ENCODE results near the gene SHBG.
"Not testable (repeated sequence)": the region's sequence is repeated elsewhere in the genome, so short reads cannot be mapped to it uniquely, and the experiment has no call there.

The SHBG gene

DNA sequence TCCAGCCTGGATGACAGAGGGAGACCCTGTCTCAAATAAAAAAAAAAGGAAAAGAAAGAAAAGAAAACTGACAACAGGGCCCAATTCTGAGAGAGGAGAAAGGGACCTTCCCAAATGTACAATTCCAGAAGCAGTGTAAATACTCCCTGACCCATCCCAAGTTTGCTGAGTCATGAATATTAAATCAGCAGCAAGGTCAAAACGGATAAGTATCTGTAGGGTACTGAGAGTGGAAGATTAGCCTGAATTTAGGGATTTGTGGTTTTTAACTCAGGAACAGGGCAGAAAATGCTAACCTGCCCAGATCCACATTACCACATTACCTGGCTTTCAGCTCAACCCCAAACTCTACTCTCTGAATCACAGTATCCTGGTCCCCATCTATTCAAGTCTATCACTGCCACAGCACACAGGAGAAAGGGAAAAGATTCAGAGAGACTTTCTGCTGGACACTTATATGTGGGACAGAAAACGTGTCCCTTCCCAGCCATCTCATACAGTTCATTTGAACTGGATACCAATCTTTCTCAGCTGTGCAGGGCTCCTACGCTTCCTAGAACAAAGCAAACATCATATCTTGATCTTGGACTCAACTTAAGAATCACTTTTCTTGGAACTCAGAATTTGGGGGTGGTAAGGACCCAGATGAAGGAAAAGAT is 18.2 kb upstream of the SHBG start:
- DNase-seq: no peak

DNA sequence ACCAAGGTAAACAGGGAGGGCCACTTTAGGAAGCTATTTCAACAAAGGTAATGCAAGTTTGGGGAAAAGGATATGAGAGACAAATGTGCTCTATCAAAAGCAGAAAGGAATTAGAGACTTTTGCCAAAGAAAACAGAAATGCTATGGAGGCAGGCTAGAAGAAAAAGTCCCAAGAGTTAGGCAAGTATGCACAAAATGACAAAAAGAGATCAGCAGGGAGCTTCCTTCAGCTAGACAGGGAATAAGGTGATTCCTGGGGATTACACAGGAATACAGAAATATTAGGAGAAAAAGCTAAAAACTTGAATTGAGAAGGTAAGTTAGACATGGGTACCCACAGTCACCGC is 17.7 kb upstream of the SHBG start:
- DNase-seq: peak; percentile 38

DNA sequence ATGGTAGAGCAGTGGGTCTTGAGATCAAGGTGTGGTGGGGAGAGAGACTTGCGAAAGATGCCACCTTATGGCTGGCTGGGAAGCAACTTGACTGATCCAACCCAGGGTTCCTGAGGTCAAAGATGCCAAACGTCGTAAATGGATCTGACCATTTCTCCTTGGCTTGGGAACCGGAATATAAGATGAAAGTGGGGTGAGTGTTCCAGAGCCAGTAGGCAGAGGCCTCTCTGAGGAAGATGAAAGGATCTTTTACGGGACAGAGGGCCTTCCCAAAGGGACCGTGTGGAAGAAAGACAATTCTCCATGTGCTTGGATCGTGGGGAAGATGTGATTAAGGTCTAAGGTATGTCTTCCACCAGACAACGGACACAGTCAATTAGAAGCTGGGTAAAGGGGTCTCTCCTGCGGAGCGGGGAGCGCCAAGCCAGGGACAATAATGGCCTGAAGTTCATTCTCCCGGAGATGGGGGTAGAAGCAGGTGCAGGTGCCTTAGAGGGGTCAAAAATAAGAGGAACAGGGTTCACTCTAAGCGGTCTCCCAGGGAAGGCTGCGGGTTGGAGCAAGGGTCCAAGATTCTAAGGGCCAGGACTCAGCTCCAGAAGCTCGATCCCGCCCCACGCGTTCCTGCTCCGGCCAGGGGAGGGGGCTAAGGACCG is 16.0 kb upstream of the SHBG start:
- DNase-seq: peak; percentile 56

DNA sequence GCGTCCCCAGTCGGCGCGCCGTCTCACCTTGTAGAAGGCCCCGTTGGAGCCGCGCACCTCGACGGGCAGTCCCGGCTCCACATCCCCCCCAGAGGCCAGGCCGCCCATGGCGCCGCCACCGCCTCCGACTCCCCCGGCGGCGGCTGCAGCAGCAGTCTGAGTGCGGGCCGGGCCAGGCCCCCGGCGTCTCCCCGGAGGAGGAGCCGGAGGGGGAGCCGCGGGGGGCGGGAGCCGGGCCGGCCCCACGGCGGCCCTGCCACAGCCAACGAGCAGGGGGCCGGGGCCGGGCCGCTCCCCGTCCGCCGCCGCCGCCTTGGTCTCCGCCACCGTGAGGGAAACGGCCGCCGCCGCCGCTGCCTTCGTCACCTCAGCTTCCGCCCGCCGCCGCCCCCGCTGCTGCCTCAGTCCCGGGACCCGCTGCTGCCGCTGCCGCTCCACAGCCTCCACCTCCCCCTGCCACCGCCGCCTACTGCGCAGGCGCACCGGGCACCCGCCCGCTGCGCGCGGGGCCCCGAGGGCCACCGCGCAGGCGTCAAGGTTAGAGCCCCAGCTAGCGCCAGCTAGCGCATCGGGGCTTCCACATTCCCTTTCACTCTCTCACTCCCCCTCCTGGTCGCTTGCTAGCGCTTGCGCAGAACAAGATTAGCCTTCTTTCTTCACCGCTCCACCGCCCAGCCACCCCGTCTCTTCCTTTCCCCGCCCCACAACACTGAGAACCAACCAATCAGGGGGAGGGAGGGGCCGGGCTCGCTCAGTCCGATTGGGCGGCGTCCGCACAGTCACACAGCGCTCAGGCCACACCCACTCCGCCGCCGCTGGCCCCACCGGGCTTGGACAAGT is 15.3 kb upstream of the SHBG start, which contains the start of gene FXR2:
Gene FXR2 (minus strand): TSS at position 473 of the 840 bp plus-strand sequence. CDS start 365 bp downstream, at position 108.
- DNase-seq: peak; percentile 100

DNA sequence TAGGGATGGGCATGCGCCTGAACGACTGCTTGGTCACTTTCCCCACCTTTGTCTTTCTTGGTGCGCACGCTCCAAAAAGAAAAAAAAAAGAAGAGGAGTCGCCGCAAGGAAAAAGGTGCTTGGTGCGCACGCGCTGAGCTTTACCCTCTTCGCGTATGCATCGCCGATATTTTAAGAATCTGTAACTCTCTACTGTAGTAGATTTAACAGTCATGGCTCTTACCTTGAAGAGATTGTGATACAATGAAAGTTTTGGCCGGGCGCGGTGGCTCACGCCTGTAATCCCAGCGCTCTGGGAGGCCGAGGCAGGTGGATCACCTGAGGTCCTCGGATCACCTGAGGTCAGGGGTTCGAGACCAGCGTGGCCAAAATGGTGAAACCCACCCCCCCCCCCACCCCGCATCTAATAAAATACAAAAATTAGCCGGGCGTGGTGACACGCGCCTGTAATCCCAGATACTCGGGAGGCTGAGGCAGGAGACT is 14.6 kb upstream of the SHBG start:
- no peak for DNase-seq

DNA sequence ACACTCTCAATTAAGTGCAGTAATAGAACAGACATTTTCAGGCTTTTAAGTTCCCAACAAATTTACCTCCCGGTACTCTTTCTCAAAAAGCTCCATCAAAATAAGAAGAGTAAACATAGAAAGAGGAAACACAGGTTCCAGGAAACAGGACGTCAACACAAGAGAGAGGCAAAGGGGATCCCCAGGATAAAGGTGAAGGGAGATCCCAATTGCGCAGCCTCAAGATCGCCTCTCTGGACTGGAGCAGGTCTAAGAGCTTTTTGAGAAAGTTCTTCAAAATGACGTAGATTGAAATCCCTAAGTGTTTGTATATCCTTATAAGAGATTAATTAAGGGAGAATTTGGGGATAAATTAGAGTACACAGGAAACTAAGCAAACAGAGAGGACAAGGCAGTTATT is 11.3 kb upstream of the SHBG start:
- DNase-seq: no peak

DNA sequence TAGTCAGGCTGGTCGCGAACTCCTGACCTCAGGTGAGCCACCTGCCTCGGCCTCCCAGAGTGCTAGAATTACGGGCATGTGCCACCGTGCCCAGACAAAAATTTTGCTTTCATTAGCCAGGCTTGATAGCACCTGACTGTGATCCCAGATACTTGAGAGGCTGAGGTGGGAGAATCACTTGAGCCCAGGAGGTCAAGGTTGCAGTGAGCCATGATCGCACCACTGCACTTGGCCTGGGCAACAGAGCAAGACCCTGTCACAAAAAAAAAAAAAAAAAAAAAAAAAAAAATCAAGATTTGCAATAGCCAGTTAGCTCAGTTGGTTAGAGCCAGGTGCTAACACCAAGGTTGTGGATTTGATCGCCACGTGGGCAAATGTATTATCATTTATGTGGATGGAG is 9.1 kb upstream of the SHBG start:
- DNase-seq: no peak

DNA sequence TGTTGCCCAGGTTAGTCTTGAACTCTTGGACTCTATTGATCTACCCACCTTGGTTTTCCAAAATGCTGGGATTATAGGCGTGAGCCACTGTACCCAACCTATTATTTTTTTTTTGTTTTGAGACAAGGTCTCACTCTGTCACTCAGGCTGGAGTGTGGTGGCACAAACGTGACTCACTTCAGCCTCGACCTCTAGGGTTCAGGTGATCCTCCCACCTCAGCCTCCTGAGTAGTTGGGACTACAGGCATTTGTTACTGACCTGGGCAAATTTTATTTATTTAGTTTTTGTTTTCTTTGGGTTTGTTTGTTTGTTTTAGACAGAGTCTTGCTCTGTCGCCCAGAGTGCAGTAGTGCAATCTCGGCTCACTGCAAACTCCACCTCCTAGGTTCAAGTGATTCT is 6.3 kb upstream of the SHBG start:
- no peak for DNase-seq

DNA sequence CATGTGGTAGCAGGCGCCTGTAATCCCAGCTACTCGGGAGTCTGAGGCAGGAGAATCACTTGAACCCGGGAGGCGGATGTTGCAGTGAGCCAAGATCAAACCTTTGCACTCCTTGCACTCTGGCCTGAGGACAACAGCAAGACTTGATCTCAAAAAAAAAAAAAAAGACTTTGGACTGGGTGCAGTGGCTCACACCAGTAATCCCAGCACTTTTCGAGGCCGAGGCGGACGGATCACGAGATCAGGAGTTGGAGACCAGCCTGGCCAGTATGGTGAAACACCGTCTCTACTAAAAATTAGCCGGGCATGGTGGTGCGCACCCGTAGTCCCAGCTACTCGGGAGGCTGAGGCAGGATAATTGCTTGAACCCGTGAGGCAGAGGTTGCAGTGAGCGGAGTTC is 4.2 kb upstream of the SHBG start:
- not testable (repeated sequence) for DNase-seq

DNA sequence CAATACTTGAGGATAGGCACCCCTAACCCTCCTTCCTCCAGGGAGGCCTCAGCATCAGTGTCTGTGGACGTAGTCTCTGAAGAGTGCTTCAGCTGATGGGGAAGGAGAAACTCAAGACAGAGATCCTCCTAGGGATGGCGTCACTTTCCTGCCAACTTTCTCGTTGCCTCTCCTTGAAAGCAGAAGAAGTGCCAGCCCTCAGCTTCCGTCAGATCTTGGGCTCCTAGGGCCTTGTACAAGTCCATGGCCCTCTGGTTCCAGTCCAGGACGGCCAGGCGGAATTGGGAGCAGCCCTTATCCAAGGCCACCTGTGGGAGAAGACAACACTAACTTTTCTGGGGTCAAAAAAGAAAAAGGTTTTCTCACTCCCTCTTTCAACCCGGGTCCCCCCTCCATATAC is 3.6 kb upstream of the SHBG start:
- no peak for DNase-seq

DNA sequence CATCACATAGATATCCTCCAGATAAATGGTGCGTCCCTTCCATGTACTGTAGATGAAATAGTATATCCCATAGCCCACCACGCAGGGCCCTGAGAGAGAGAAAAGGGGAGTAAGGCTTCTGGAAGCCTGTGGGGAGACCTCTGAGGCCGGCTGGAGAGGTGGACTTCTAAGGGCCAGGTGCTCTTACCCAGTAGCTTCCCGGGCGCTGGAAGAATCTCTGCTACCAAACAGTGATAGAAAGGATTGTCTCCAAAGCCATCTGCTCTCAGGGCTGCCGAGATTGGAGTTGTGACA is 3.0 kb upstream of the SHBG start:
- DNase-seq: no peak

DNA sequence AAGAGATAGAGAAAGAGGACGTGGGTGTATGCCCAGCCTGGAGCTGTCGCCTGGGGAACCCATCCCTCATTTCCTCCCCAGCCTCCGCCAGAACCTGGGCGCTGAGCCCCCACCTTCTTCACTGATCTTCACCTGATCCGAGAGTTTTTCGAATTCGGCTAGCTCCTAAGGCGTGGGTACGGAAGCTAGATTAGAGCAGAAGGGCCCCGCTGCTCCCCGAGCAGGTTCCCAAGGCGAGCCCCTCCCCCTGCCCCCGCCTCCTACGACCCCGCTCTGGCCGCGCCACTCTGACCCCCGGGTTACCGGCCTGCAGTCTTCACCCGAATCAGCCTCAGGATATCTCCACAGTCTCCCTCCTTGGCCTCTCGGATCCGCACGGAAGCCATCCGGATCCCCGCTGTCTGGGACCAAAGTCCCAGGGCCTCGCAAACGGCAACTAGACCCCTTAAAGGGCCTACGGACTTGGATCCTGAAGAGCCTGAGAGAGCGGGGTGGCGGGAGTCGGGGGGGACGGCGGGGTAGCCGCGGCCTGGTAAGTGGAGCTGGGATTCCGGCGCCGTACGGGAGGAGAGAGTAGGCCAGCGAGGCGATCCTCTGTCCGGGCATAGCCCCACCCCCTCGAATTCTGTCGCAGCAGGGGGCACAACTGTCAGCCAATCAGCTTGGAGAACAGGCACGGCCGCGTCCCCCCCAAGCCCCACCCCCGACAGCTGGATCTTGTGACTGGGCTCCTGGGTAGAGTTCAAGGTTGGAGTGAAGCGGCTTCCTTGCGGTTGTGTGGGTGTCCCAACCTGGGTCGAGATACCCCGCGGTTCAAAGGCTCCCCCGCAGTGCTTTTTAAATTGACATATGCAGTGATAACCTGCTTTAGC is 2.4 kb upstream of the SHBG start, which contains the start of gene SAT2:
Gene SAT2 (minus strand): TSS at position 572 of the 872 bp plus-strand sequence. CDS start 186 bp downstream, at position 386.
- peak; percentile 96 for DNase-seq

DNA sequence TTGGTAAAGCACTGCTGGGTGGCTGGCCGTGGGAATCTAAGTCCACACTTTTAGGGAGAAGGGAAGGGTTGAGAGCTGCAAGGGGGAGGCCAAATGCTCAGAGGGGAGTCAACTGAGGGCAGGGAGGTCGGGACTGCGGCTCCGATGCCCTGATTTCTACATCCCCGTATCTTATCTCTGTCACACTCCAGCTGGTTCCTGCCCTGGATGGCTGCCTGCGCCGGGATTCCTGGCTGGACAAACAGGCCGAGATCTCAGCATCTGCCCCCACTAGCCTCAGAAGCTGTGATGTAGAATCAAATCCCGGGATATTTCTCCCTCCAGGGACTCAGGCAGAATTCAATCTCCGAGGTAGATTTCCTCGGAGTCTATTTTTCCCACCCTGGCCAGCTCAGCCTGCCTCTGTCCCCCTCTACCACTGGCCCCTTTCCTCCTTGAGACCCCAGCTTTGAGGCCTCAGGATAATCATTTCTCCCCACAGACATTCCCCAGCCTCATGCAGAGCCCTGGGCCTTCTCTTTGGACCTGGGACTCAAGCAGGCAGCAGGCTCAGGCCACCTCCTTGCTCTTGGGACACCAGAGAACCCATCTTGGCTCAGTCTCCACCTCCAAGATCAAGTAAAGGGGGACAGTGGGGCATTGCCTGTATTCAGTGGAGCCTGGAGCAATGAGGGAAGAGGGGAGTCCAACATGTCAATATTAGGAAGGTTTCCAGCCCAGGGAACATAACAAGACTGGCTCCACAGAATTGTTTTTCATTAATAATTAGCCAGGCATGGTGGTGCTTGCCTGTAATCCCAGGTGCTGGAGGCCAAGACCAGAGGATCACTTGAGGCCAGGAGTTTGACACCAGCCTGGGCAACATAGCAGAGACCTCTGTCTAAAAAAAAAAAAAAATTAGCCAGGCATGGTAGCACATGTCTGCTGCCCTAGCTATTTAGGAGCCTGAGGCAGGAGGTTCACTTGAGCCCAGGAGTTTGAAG is 1.8 kb downstream of the SHBG start:
- DNase-seq: no peak

DNA sequence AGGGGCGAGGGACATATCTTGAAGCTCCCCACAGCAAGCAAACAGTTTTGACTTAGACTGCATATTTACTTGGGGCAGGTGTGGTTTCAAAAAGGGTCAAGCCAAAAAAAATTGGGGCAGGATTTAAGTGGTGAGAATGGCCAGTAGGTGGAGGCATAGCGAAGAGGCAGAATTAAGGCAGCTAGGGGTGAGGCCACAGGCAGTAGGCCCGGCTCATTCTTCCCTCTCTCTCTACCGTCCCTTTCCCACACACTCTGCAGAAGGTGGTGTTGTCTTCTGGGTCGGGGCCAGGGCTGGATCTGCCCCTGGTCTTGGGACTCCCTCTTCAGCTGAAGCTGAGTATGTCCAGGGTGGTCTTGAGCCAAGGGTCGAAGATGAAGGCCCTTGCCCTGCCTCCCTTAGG is 2.6 kb downstream of the SHBG start:
- DNase-seq: peak; percentile 58

DNA sequence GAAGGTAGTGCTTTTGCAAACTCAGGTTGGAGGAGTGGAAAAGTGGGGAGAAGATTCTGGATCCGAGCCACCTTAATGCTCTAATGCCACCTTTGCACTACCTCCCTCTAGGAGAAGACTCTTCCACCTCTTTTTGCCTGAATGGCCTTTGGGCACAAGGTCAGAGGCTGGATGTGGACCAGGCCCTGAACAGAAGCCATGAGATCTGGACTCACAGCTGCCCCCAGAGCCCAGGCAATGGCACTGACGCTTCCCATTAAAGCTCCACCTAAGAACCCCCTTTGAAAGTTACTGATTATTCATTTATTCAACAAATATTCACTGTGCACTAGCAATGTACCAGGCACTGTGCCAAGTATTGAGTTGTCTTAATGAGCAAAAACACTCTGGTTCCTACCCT is 3.2 kb downstream of the SHBG start:
- no peak for DNase-seq

DNA sequence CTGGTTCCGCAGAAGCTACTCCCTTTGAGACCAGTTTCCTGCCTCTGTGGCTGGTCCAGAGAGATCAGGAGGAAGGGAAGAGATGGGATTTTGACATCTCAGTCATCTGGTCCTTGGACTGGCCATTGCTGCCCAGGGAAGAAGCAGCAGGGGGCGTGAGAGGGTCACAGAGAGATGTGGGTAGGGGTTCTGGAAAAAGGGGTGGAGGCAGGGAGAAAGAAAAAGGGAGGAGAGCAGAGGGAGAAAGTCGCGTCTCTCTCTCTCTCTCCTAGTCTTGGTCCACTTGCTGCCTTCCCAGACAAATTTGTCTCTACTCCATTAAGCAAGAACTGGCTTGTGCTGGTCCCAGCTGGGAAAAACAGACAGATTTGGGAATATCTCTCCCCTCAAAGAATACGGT is 4.4 kb downstream of the SHBG start:
- peak; percentile 48 for DNase-seq

DNA sequence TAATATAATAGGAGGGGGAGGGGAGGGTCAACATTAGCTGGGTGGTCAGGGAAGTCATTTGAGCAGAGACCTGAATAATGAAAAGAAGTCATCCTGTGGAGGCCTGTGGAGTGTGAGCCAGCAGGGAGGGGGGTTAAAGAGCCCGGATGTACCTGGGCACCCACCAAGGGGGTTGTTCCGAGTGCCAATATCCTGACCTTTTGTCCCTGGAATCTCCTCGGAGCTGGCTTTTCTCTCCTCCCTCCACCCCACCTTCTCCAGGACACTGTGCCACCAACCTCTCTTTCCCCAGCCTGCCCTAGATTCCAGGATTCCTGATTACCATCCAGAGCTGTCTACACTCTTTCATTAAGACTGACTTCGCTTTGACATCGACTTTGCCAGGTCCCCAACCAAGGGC is 6.2 kb downstream of the SHBG start:
- DNase-seq: no peak

DNA sequence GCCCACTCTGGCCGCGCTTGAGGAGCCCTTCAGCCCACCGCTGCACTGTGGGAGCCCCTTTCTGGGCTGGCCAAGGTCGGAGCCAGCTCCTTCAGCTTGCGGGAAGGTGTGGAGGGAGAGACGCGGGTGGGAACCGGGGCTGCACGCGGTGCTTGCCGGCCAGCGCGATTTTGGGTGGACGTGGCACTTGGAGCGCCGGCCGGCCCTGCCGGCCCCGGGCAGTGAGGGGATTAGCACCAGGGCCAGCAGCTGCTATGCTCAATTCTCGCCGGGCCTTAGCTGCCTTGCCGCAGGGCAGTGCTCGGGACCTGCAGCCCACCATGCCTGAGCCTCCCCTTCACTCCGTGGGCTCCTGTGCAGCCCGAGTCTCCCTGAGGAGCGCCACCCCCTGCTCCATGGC is 10.8 kb downstream of the SHBG start:
- DNase-seq: no peak

DNA sequence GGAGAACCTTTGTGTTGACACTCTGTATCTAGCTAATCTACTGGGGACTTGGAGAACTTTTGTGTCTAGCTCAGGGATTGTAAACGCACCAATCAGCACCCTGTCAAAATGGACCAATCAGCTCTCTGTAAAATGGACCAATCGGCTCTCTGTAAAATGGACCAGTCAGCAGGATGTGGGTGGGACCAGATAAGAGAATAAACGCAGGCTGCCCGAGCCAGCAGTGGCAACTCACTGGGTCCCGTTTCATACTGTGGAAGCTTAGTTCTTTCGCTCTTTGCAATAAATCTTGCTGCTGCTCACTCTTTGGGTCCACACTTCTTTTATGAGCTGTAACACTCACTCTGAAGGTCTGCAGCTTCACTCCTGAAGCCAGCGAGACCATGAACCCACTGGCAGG is 11.7 kb downstream of the SHBG start:
- DNase-seq: not testable (repeated sequence)

DNA sequence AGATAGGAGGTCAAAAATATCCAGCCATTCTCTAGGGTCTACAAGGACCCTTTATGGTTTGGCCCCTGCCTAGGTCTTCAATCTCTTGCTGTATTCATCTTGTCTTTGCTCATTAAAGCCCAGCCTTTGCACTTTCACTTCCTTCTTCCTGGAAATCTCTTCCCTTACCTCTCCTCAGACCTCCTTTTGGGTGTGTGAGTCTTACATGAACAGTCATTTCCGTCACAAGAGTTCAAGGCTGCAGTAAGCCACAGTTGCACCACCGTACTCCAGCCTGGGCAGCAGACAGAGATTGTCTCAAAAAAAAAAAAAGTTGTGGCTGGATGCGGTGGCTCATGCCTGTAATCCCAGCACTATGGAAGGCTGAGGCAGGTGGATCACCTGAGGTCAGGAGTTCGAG is 14.8 kb downstream of the SHBG start:
- DNase-seq: no peak

DNA sequence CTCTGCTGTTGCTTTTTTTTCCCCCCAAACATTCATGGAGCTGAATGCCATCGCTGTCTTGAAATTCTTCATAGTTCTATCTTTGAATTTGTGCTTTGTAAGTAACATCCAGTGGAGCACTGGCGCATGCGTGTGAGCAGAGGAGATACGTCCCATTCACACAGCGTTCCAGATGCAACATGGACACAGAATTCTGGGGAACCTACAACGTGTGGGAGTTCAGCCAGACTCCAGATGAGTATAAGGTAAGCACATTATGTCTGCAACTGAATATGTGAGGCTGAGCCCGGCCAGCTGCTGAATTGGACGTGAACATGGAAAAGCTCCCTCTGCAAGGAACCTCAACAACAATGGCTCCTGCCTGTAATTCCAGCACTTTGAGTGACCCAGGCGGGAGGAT is 16.5 kb downstream of the SHBG start:
- no peak for DNase-seq
